ENCODE results near the gene SNAP29.
"Not testable (repeated sequence)": the region's sequence is repeated elsewhere in the genome, so short reads cannot be mapped to it uniquely, and the experiment has no call there.

The SNAP29 gene

GRCh38 chr22:20858615-20859416, at the start of gene SNAP29, which contains the start of gene PI4KA:
TSS of gene SNAP29 (plus strand) at chr22:20859007. CDS start at chr22:20859111, 104 bp downstream.
TSS of gene PI4KA (minus strand) at chr22:20858811. CDS start at chr22:20858725, 86 bp downstream.
- peak; percentile 98 for DNase-seq (ENCODE audit: low read depth)

- DNase-seq (ENCODE audit: low read depth): no peak
Measured at GRCh38 chr22:20809538-20810185, 49.1 kb upstream of the SNAP29 start.

GRCh38 chr22:20810645-20811044, 48.2 kb upstream of the SNAP29 start:
- no peak for DNase-seq (ENCODE audit: low read depth)

- no peak for DNase-seq (ENCODE audit: low read depth)
Measured at GRCh38 chr22:20811171-20811570, 47.6 kb upstream of the SNAP29 start.

DNA sequence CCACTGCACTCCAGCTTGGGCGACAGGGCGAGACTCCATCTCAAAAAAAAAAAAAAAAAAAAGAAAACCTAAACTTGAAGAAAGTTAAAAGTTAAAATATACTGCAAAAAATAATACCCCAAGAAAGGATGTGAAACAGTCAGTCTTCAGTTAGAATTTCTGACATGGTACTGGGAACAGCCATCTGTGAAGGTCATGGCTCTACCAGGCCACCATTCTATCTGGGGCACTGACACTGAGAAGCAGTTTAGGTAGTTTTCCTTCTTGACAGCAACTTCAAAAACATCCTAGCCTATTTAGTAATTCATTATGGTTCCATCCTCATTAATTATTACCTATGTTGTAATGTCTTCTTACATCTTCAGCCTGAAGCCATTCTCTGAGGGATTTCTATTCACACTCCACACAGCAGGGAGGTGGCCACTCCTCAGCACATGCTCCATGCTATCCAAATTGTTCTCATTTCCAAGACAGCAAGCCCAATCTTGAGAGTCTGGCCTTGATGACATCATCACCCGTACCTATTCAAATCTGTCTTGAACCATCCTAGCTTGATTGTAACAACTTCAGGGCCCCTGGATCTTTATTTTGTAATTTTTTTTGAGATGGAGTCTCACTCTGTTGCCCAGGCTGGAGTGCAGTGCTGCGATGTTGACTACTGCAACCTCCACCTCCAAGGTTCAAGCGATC, 46.7 kb upstream of the SNAP29 start:
- no peak for DNase-seq (ENCODE audit: low read depth)

- no peak for DNase-seq (ENCODE audit: low read depth)
Measured at GRCh38 chr22:20813056-20813455, 45.8 kb upstream of the SNAP29 start.

- DNase-seq (ENCODE audit: low read depth): no peak
Measured at GRCh38 chr22:20814221-20814808, 44.5 kb upstream of the SNAP29 start.

GRCh38 chr22:20815477-20816050, 43.2 kb upstream of the SNAP29 start:
- DNase-seq (ENCODE audit: low read depth): no peak

DNA sequence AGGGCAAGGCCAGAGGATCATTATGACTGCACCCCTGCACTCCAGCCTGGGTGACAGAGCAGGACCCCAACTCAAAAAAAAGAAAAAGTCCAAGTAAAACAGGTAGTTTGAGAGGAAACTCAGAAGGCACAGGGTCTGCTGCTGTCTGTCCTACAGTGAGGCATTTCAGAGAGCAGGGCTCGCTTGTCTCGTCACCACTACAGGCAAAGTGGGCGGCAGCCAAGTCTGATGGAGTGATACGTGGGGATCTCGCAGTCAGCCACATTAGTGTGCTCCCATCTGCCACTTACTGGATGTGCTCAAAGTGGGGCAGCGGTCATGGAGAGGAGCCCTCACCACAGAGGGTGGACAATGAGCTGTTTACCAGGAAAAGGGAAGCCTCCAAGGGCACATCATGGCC, 42.2 kb upstream of the SNAP29 start:
- no peak for DNase-seq (ENCODE audit: low read depth)

DNA sequence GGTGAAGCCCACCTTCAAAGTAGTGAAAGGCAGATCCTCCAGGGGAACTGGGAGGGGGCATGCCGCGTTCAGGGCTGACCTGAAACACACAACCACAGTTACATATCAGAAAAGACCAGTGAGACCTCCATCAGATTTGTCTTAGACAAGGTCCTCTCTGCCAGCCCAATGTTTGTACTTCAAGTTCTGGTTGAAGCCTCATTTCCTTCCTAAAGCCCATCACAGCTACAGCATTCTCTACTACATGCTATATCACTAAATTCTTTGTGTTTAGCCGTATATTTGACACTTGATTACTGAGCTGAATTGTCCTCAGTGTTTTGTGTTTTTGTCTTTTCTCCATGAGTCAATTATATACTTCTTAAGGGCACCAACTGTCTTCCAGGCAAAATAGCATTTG, 40.3 kb upstream of the SNAP29 start:
- no peak for DNase-seq (ENCODE audit: low read depth)

GRCh38 chr22:20819471-20819870, 39.3 kb upstream of the SNAP29 start:
- DNase-seq (ENCODE audit: low read depth): no peak

DNA sequence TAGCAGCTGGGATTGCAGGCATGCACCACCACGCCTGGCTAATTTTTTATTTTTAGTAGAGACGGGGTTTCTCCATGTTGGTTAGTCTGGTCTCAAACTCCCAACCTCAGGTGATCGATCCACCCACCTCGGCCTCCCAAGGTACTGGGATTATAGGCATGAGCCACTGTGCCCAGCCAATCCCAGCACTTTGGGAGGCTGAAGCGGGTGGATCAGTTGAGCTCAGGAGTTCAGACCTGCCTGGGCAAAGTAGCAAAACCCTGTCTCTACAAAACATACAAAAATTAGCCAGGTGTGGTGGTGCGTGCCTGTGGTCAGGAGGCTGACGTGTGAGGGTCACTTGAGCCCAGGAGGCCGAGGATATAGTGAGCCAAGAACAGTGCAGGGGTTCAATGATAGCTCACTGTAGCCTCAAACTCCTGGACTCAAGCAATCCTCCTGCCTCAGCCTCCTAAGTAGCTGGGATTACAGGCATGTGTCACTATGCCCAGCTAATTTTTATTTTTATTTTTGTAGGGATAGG, 37.0 kb upstream of the SNAP29 start:
- not testable (repeated sequence) for DNase-seq (ENCODE audit: low read depth)

GRCh38 chr22:20822240-20822639, 36.6 kb upstream of the SNAP29 start:
- no peak for DNase-seq (ENCODE audit: low read depth)

- no peak for DNase-seq (ENCODE audit: low read depth)
Measured at GRCh38 chr22:20823264-20823663, 35.5 kb upstream of the SNAP29 start.

- DNase-seq (ENCODE audit: low read depth): not testable (repeated sequence)
Measured at GRCh38 chr22:20825216-20825615, 33.6 kb upstream of the SNAP29 start.

DNA sequence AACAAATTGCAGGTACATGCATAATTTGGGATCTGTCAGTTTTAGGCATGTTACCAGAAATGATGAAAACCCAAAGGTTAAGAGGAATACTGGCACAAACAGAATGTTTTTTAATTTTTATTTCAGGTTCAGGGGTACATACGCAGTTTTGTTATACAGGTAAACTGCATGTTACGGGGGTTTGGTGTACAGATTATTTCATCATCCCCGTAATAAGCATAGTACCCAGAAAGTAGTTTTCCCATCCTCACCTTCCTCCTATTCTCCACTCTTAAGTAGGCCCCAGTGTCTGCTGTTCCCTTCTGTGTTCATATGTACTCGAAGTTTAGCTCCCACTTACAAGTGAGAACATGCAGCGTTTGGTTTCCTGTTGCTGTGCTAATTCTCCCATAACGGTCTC, 33.2 kb upstream of the SNAP29 start:
- DNase-seq (ENCODE audit: low read depth): no peak

- DNase-seq (ENCODE audit: low read depth): not testable (repeated sequence)
Measured at GRCh38 chr22:20826373-20827152, 32.2 kb upstream of the SNAP29 start.

DNA sequence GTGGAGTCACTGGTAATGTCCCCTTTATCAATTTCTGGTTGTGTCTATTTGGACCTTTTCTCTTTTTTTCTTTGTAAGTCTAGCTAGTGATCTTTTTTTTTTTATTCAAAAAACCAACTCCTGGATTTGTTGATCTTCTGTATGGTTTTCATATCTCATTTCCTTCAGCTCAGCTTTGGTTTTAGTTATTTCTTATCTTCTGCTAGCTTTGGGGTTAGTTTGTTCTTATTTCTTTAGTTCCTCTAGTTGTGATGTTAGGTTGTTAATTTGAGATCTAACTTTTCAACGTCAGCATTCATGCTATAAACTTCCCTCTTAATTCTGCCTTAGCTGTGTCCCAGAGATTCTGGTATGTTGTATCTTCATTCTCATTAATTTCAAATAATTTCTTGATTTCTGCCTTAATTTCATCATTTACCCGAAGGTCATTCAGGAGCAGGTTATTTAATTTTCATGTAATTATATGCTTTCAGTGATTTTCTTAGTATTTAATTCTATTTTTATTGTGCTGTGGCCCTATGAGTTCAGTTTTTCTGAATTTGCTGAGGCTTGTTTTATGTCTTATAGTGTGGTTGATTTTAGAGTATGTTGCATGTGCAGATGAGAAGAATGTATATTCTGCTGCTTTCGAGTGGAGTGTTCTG, 29.2 kb upstream of the SNAP29 start:
- no peak for DNase-seq (ENCODE audit: low read depth)

DNA sequence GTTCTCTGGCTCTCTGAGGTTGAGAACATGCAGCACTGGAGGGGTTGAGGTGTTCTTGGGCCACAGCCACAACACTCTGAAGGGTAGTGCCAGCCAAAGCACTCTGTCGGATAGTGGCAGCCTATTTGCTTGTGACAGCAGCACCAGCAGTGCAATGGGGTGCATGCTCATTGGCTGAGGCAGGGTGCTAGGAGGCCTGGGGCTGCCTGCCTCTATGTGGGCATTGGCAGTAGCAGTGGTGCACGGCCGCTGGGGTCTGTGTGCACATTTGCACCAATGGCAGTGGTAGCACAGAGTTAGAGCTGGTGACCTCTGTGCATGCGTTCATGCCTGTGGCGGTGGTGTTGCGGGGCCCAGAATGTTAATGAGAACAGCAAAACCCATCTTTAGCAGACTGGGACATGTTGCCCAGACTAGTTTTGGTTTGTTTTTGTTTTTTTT, 25.6 kb upstream of the SNAP29 start:
- DNase-seq (ENCODE audit: low read depth): no peak

GRCh38 chr22:20834206-20834605, 24.6 kb upstream of the SNAP29 start:
- no peak for DNase-seq (ENCODE audit: low read depth)

All from activated T-helper 1 cell treated with Interleukin-2 at 50 U/mL for 16 hours (primary cell).